Transverse colon (tissue), 4 donors: Measurements from ENCODE around the gene PES1. TPM values are rescaled to one million over a fixed set of nuclear protein-coding genes. Genes with fewer than 3 reads are reported as not detected.
"Not testable (repeated sequence)": the region's sequence is repeated elsewhere in the genome, so short reads cannot be mapped to it uniquely, and the experiment has no call there.

ENCODE experiments used
- DNase-seq: peaks from one replicate; pipeline ENCODE4 v3.0.0-alpha.2; 2019
- H3K27ac ChIP-seq, 4 donors: fragments of 200-600 bp; sonication (generic); 2 replicates each; pipeline ENCODE4 v1.5.1; 2016 to 2018; ENCODE audit warnings: inconsistent platforms in 4 of 4
- H3K27me3 ChIP-seq: fragments of 200-600 bp; sonication (generic); 2 replicates; pipeline ENCODE4 v1.5.1; 2017; ENCODE audit warnings: inconsistent platforms
- H3K36me3 ChIP-seq, 4 donors: fragments of 200-600 bp; sonication (generic); 2 replicates each; pipeline ENCODE4 v1.5.1; 2017 to 2019; ENCODE audit warnings: inconsistent platforms in 4 of 4
- H3K4me1 ChIP-seq, 4 donors: fragments of 200-600 bp; sonication (generic); 2 replicates each; pipeline ENCODE4 v1.5.1; 2017 to 2020; ENCODE audit warnings: inconsistent platforms in 4 of 4
- H3K4me3 ChIP-seq, 4 donors: fragments of 200-600 bp; sonication (generic); 1 replicate in 1 of 4; 2 replicates in 3 of 4; pipeline versions ENCODE4 v1.5.1 to v1.6.1; 2017 to 2019; ENCODE audit warnings: inconsistent platforms in 4 of 4
- H3K9me3 ChIP-seq, 2 donors: fragments of 200-600 bp; sonication (generic); 2 replicates each; pipeline ENCODE4 v1.5.1; 2017 to 2019; ENCODE audit warnings: inconsistent platforms in 2 of 2
- EP300 ChIP-seq: sonication (generic); formaldehyde crosslinking; IDR thresholded peaks from one replicate; pipeline ENCODE4 v1.6.1; 2017; ENCODE audit warnings: antibody characterized with exemption, low read depth
- POLR2A ChIP-seq: fragments of 450-650 bp; IDR thresholded peaks from one replicate; pipeline ENCODE4 v1.6.1; 2016; ENCODE audit warnings: antibody characterized with exemption, mild to moderate bottlenecking, moderate library complexity
- POLR2AphosphoS5 ChIP-seq, 3 donors: sonication (generic); formaldehyde crosslinking; IDR thresholded peaks; one replicate each; pipeline ENCODE4 v1.6.1; 2016; ENCODE audit warnings: antibody characterized with exemption in 3 of 3
- WGBS, 2 donors: methylation state at CpG; one replicate each; pipeline ENCODE4 v1.1.5; 2018; ENCODE audit warnings: low coverage in 1 of 2; 5-methylcytosine and 5-hydroxymethylcytosine counted together
- in situ Hi-C, 4 donors: fragments of 200-750 bp; cut with MboI; loops; one replicate each; pipeline versions ENCODE4 v1.15.0 to v1.15.1; 2017; ENCODE audit warnings: low sequenced_read_pairs in 3 of 4, low pct_ligation_motif_present in 1 of 4, low pct_unique_long_range_greater_than_20kb in 1 of 4
- intact Hi-C: fragments of 100-400 bp; cut with DNase I; formaldehyde crosslinking; loops from one replicate; pipeline ENCODE4 v1.15.1; 2023; ENCODE audit warnings: low total_unique reads
- total RNA-seq, 4 donors: library from RNA; depleted of rRNA; stranded (reverse); fragments of >200 nt; gene quantifications; one replicate each; pipeline ENCODE4 v1.1.0, GENCODE V29; 2016
- TF ChIP-seq, protein P1 (sequence below), 5 experiments: fragments of 200-600 bp in 3 of 5; fragments of 450-650 bp in 2 of 5; sonication (generic) in 3 of 5; IDR thresholded peaks; 1 replicate in 2 of 5; 2 replicates in 3 of 5; pipeline ENCODE4 v1.5.1; 2016 to 2017; ENCODE audit warnings: antibody characterized with exemption in 5 of 5, inconsistent platforms in 3 of 5, mild to moderate bottlenecking in 2 of 5, moderate library complexity in 1 of 5

PES1 gene
- total RNA-seq, 4 donors from 2014 or later, result 13.5 to 39.5 (median 30.6) TPM

DNA sequence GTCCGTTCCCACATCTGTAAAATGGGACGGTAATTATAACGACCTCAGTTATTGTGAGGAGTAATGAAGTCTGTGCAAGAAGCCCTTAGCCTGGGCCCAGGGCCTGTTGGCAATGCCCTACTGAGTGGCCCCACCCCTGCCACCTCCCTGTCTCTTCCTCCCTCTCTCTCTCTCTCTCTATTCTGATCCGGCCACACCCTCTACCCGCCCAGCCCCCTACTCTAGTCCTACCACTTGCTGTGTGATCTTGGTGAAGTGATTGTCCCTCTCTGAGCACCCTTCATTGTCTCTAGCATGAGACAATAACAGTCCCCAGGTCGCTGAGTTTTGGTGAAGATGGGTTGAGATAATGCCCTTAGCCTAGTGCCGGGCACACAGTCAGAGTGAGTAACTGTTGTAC, 37.7 kb downstream of the PES1 start:
- intact Hi-C loops (no loop called here), in situ Hi-C loops (no loop called here)
- Histone ChIP-seq H3K27me3 (no peaks in the 10 kb centered on the region), H3K4me1 (no peaks in the 10 kb centered on the region), H3K27ac (no peak overlapping the region), H3K4me3 (no peak overlapping the region), H3K36me3 (no peaks in the 10 kb centered on the region), H3K9me3 (no peaks in the 10 kb centered on the region)
- TF ChIP-seq EP300, result no peak
- TF ChIP-seq, protein P1, sequence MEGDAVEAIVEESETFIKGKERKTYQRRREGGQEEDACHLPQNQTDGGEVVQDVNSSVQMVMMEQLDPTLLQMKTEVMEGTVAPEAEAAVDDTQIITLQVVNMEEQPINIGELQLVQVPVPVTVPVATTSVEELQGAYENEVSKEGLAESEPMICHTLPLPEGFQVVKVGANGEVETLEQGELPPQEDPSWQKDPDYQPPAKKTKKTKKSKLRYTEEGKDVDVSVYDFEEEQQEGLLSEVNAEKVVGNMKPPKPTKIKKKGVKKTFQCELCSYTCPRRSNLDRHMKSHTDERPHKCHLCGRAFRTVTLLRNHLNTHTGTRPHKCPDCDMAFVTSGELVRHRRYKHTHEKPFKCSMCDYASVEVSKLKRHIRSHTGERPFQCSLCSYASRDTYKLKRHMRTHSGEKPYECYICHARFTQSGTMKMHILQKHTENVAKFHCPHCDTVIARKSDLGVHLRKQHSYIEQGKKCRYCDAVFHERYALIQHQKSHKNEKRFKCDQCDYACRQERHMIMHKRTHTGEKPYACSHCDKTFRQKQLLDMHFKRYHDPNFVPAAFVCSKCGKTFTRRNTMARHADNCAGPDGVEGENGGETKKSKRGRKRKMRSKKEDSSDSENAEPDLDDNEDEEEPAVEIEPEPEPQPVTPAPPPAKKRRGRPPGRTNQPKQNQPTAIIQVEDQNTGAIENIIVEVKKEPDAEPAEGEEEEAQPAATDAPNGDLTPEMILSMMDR (IDR thresholded peaks at IDR 0.05), result no peak
- no peak for TF ChIP-seq POLR2AphosphoS5 (IDR thresholded peaks at IDR 0.05)
- TF ChIP-seq POLR2A, result no peak
- WGBS, 2 donors, result 75 to 83% methylated on average over 1 to 7 of the region's 7 CpGs
- DNase-seq, result no peak

DNA sequence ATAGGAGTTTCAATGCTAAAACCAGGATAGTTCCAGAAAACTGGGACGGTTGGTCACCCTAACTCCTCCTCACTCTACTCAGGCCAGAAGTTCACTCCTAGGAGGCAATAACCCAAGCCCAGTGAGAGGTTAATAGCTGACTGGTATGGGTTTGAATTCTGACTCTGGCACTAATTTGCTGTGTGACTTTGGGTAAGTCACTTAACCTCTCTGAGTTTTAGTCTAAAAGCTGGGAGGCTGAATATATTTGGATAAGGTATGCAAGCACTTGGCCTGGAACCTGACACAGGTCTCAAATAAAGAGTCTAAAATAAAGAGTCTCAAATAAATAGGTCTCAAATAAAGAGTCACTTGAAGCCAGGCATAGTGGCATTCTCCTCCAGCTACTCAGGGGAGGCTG, 39.0 kb downstream of the PES1 start:
- H3K4me1 ChIP-seq, result no peaks in the 10 kb centered on the region
- no peak for DNase-seq
- no peak overlapping the region for H3K4me3 ChIP-seq
- H3K9me3 ChIP-seq, result no peaks in the 10 kb centered on the region
- in situ Hi-C loops (no loop called here), intact Hi-C loops (no loop called here)
- WGBS, 2 donors, result 80 to 100% methylated on average over 1 of the region's 1 CpG
- no peak for TF ChIP-seq POLR2A
- TF ChIP-seq POLR2AphosphoS5 (IDR thresholded peaks at IDR 0.05), result no peak
- no peak for TF ChIP-seq EP300
- TF ChIP-seq, protein P1 (IDR thresholded peaks at IDR 0.05), result no peak
- no peak overlapping the region for H3K27ac ChIP-seq
- no peaks in the 10 kb centered on the region for H3K36me3 ChIP-seq
- no peaks in the 10 kb centered on the region for H3K27me3 ChIP-seq

DNA sequence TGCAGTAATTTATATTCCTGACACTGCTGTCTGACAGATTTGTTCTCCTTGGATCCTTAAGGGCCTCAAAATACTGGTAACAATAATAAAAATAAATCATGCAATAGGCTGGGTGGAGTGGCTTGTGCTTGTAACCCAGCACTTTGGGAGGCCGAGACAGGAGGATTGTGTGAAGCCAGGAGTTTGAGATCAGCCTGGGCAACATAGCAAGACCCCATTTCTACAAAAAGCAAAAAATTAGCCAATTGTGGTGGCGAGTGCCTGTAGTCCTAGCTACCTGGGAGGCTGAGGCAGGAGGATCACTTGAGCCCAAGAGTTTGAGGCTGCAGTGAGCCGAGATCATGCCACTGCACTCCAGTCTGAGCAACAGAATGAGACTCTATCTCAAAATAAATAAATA, 39.9 kb downstream of the PES1 start:
- in situ Hi-C loops, intact Hi-C loops: not testable (repeated sequence)
- WGBS, 2 donors, result 86 to 91% methylated on average over 2 to 3 of the region's 3 CpGs

DNA sequence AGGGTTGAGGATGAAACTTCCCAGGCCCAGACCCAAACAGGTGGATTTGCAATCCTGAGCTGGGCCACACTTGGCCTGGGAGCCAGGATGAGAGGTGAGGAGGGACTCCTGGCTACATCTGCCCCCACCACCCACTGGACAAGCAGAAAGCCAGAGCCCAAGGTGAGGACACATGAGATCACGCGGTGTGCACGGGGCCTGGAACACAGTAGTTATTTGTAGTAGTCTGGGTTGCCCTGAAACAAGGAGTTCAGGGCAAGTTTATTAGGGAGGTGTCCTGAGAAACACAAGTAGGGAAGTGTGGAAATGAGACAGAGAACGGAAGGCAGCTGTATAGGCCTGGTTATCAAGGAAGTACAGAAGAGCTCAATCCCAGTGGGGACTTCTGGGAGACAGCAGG, 44.5 kb downstream of the PES1 start:
- Histone ChIP-seq H3K4me1 (peaks cover 2 to 6% (median 4%) of the 10 kb centered on the region in 4 donors), H3K27me3 (peaks cover 28% of the 10 kb centered on the region), H3K9me3 (no peaks in the 10 kb centered on the region), H3K4me3 (no peak overlapping the region), H3K36me3 (no peaks in the 10 kb centered on the region), H3K27ac (no peak overlapping the region)
- TF ChIP-seq POLR2A, result no peak
- no peak for TF ChIP-seq POLR2AphosphoS5 (IDR thresholded peaks at IDR 0.05)
- TF ChIP-seq, protein P1 (IDR thresholded peaks at IDR 0.05), result no peak
- TF ChIP-seq EP300, result no peak
- in situ Hi-C loops (no loop called here), intact Hi-C loops (no loop called here)
- no peak for DNase-seq
- WGBS, 2 donors, result 60 to 89% methylated on average over 1 to 4 of the region's 4 CpGs

More for the DNA sequence above, 39.9 kb downstream of the PES1 start:
- not testable (repeated sequence) for H3K27me3 ChIP-seq, H3K9me3 ChIP-seq, DNase-seq, H3K27ac ChIP-seq, H3K4me3 ChIP-seq, H3K4me1 ChIP-seq, H3K36me3 ChIP-seq

DNA sequence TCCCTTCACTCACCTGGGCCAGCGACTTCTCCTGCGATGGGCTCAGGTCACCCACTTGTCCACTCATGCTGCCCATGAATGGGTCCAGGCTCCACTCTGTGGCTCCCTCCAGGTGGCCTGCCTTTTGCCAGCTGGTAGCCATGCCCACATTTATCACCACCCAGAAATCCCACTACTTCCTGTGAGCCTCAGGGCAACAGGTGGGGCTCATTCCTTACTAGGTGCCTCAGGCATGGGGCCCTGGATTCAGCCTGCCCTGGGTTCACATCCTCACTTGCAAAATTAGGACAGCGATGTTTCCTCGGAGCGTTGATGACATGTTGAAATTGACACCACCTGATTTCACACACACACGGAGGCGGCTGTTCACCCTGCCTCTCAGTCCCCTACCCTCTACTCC, 45.1 kb downstream of the PES1 start, which contains the start of gene SEC14L6:
TSS of gene SEC14L6 (minus strand) at position 126 of the 400 bp plus-strand sequence. CDS start at position 67, 59 bp downstream.
- in situ Hi-C loops, result no loop called here
- Histone ChIP-seq H3K4me3 (no peak within 1 kb of the TSS), H3K27me3 (peaks cover 34% of the 10 kb centered on the region), H3K4me1 (peaks cover 4 to 11% (median 9%) of the 10 kb centered on the region in 4 donors), H3K9me3 (no peaks in the 10 kb centered on the region), H3K36me3 (no peaks in the 10 kb centered on the region), H3K27ac (no peak within 1 kb of the TSS)
- no peak for DNase-seq
- WGBS, 2 donors, result 87% methylated on average over 7 of the region's 7 CpGs; no CpG with 5 or more reads in 1 of the 2 donors
- TF ChIP-seq EP300, result no peak
- no peak for TF ChIP-seq POLR2A
- TF ChIP-seq, protein P1 (IDR thresholded peaks at IDR 0.05), result no peak
- no peak for TF ChIP-seq POLR2AphosphoS5 (IDR thresholded peaks at IDR 0.05)
- intact Hi-C loops, result no loop called here
